Anterior cingulate cortex (tissue), 58 donors: ENCODE measurements around the gene WFDC2.

ENCODE experiments used
- DNase-seq, 58 donors: peaks; one replicate each; lab custom pipeline; 2025; lab: John Stamatoyannopoulos, UW

Gene WFDC2

GRCh38 chr20:45469336-45470261 is at the start of gene WFDC2:
TSS of gene WFDC2 (plus strand) at chr20:45469753. CDS start at chr20:45469782, 29 bp downstream.
- peak in 1 of 58 donors; percentile 3 for DNase-seq

- no peak for DNase-seq
Observed at GRCh38 chr20:45420125-45420524, 49.4 kb upstream of the WFDC2 start.

- no peak for DNase-seq
Observed at GRCh38 chr20:45423700-45424099, 45.9 kb upstream of the WFDC2 start.

GRCh38 chr20:45425561-45425960 is 44.0 kb upstream of the WFDC2 start:
- DNase-seq: no peak

GRCh38 chr20:45426320-45427016 is 43.1 kb upstream of the WFDC2 start:
- peak in 39 of 58 donors; percentile 10 to 69 (median 35) for DNase-seq

- no peak for DNase-seq
Observed at GRCh38 chr20:45427236-45428149, 42.1 kb upstream of the WFDC2 start.

- DNase-seq: peak in 11 of 58 donors; percentile 15 to 70 (median 26)
Observed at GRCh38 chr20:45429618-45430017, 39.9 kb upstream of the WFDC2 start.

GRCh38 chr20:45432294-45432693 is 37.3 kb upstream of the WFDC2 start:
- no peak for DNase-seq

GRCh38 chr20:45433316-45433715 is 36.2 kb upstream of the WFDC2 start:
- peak in 54 of 58 donors; percentile 25 to 95 (median 78) for DNase-seq

- DNase-seq: no peak
Observed at GRCh38 chr20:45433976-45434375, 35.6 kb upstream of the WFDC2 start.

GRCh38 chr20:45436732-45437485 is 32.6 kb upstream of the WFDC2 start:
- peak in 56 of 58 donors; percentile 30 to 93 (median 79) for DNase-seq

- no peak for DNase-seq
Observed at GRCh38 chr20:45440424-45440823, 29.1 kb upstream of the WFDC2 start.

- no peak for DNase-seq
Observed at GRCh38 chr20:45440891-45441685, 28.5 kb upstream of the WFDC2 start.

- no peak for DNase-seq
Observed at GRCh38 chr20:45441746-45442145, 27.8 kb upstream of the WFDC2 start.

GRCh38 chr20:45444050-45444449 is 25.5 kb upstream of the WFDC2 start:
- DNase-seq: no peak

GRCh38 chr20:45445805-45446562 is 23.6 kb upstream of the WFDC2 start:
- no peak for DNase-seq

- DNase-seq: no peak
Observed at GRCh38 chr20:45448270-45448669, 21.3 kb upstream of the WFDC2 start.

GRCh38 chr20:45449528-45449927 is 20.0 kb upstream of the WFDC2 start:
- DNase-seq: no peak
